ENCODE results near the gene NDUFC2. TPM values are rescaled to one million over a fixed set of nuclear protein-coding genes. Genes with fewer than 3 reads are reported as not detected.

NDUFC2 gene
- total and polyA plus RNA-seq, 2 of the 8 experiments (the other 6 are each of a cell fraction or from before 2014, with no cell fraction given) = 216 to 356 TPM

DNA sequence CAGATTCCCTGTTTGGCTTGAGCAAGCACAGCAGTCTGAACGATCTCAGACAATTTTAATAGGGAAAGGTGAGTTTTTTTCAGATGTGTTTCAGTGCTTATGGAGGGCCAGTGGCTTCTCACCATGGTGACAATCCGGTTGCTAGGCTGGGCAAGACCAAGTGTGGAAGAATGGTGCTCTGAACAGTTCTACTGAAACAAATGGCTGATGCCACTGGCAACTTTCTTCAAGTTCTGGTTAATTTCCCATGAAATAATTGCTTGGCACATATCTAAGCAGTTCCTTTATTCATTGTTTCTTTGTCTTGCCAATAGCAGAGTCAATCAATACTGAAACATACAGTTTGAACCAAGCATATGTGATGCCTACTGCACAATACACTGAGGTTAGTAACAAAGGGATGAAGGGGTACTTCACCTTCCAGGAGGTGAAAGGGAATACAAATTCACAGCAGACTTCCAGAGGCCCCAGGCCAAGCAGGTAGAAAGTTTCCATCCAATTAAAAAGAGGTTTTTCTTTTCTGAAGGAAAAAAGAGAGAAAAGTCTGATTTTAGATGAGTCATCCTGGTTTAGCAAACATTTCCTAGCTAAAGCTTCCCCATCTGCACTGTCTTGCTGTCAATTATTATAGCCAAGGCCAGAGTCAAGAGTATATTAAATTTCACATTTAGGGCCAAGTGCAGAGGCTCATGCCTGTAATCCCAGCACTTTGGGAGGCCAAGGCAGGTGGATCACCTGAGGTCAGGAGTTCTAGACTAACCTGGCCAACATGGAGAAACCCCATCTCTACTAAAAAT, 21.2 kb upstream of the NDUFC2 start (continued):
- TF ChIP-seq, protein P1, sequence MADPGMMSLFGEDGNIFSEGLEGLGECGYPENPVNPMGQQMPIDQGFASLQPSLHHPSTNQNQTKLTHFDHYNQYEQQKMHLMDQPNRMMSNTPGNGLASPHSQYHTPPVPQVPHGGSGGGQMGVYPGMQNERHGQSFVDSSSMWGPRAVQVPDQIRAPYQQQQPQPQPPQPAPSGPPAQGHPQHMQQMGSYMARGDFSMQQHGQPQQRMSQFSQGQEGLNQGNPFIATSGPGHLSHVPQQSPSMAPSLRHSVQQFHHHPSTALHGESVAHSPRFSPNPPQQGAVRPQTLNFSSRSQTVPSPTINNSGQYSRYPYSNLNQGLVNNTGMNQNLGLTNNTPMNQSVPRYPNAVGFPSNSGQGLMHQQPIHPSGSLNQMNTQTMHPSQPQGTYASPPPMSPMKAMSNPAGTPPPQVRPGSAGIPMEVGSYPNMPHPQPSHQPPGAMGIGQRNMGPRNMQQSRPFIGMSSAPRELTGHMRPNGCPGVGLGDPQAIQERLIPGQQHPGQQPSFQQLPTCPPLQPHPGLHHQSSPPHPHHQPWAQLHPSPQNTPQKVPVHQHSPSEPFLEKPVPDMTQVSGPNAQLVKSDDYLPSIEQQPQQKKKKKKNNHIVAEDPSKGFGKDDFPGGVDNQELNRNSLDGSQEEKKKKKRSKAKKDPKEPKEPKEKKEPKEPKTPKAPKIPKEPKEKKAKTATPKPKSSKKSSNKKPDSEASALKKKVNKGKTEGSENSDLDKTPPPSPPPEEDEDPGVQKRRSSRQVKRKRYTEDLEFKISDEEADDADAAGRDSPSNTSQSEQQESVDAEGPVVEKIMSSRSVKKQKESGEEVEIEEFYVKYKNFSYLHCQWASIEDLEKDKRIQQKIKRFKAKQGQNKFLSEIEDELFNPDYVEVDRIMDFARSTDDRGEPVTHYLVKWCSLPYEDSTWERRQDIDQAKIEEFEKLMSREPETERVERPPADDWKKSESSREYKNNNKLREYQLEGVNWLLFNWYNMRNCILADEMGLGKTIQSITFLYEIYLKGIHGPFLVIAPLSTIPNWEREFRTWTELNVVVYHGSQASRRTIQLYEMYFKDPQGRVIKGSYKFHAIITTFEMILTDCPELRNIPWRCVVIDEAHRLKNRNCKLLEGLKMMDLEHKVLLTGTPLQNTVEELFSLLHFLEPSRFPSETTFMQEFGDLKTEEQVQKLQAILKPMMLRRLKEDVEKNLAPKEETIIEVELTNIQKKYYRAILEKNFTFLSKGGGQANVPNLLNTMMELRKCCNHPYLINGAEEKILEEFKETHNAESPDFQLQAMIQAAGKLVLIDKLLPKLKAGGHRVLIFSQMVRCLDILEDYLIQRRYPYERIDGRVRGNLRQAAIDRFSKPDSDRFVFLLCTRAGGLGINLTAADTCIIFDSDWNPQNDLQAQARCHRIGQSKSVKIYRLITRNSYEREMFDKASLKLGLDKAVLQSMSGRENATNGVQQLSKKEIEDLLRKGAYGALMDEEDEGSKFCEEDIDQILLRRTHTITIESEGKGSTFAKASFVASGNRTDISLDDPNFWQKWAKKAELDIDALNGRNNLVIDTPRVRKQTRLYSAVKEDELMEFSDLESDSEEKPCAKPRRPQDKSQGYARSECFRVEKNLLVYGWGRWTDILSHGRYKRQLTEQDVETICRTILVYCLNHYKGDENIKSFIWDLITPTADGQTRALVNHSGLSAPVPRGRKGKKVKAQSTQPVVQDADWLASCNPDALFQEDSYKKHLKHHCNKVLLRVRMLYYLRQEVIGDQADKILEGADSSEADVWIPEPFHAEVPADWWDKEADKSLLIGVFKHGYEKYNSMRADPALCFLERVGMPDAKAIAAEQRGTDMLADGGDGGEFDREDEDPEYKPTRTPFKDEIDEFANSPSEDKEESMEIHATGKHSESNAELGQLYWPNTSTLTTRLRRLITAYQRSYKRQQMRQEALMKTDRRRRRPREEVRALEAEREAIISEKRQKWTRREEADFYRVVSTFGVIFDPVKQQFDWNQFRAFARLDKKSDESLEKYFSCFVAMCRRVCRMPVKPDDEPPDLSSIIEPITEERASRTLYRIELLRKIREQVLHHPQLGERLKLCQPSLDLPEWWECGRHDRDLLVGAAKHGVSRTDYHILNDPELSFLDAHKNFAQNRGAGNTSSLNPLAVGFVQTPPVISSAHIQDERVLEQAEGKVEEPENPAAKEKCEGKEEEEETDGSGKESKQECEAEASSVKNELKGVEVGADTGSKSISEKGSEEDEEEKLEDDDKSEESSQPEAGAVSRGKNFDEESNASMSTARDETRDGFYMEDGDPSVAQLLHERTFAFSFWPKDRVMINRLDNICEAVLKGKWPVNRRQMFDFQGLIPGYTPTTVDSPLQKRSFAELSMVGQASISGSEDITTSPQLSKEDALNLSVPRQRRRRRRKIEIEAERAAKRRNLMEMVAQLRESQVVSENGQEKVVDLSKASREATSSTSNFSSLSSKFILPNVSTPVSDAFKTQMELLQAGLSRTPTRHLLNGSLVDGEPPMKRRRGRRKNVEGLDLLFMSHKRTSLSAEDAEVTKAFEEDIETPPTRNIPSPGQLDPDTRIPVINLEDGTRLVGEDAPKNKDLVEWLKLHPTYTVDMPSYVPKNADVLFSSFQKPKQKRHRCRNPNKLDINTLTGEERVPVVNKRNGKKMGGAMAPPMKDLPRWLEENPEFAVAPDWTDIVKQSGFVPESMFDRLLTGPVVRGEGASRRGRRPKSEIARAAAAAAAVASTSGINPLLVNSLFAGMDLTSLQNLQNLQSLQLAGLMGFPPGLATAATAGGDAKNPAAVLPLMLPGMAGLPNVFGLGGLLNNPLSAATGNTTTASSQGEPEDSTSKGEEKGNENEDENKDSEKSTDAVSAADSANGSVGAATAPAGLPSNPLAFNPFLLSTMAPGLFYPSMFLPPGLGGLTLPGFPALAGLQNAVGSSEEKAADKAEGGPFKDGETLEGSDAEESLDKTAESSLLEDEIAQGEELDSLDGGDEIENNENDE (IDR thresholded peaks at IDR 0.05; ENCODE audit: insufficient replicate concordance, low read length) = no peak
- TF ChIP-seq TAF1 (IDR thresholded peaks at IDR 0.05; ENCODE audit: low read depth, low read length) (no peak), ZNF274 (IDR thresholded peaks at IDR 0.05; ENCODE audit: borderline replicate concordance, extremely low read depth, low read length) (no peak), SIX5 (IDR thresholded peaks at IDR 0.05; ENCODE audit: low read depth, low read length) (no peak), GABPA (IDR thresholded peaks at IDR 0.05; ENCODE audit: borderline replicate concordance, insufficient read depth, low read length) (no peak), HDAC2 (IDR thresholded peaks at IDR 0.05; ENCODE audit: borderline replicate concordance in 1 of 2, low read depth in 2 of 2, low read length in 2 of 2) (no peak), KDM4A (IDR thresholded peaks at IDR 0.05; ENCODE audit: low read depth, low read length, severe bottlenecking) (no peak), RAD21 (IDR thresholded peaks at IDR 0.05 in 1 of 2, conservative IDR thresholded peaks at IDR 0.05 in 1 of 2; ENCODE audit: low read depth in 2 of 2, low read length in 2 of 2) (no peak), JUND (IDR thresholded peaks at IDR 0.05; ENCODE audit: low read length) (no peak)

Data from H1 (cell line).